Stimulated activated memory B cell treated with anti-CD40 and anti-IgM and Interleukin-4, amounts not matched to agents 10 μg/mL and 1 μg/mL and 100 μg/mL, for 72 hours (primary cell): ENCODE measurements around the gene MAPK8IP2.
"Not testable (repeated sequence)": the region's sequence is repeated elsewhere in the genome, so short reads cannot be mapped to it uniquely, and the experiment has no call there.

Experiments
- ATAC-seq: fragments of 150-1000 bp; cut with Tn5 transposase; 2 replicates; pipeline ENCODE4 v1.10.0; 2021
- H3K27ac Mint-ChIP-seq: one replicate; pipeline ENCODE4 v1.8.0; 2022; ENCODE audit warnings: mild to moderate bottlenecking, mixed read lengths
- H3K27me3 Mint-ChIP-seq: one replicate; pipeline ENCODE4 v1.8.0; 2022; ENCODE audit warnings: mixed read lengths
- H3K36me3 Mint-ChIP-seq: one replicate; pipeline ENCODE4 v1.8.0; 2022; ENCODE audit warnings: mixed read lengths
- H3K4me1 Mint-ChIP-seq: one replicate; pipeline ENCODE4 v1.8.0; 2022; ENCODE audit warnings: mixed read lengths
- H3K4me3 Mint-ChIP-seq: one replicate; pipeline ENCODE4 v1.8.0; 2022; ENCODE audit warnings: mild to moderate bottlenecking, moderate library complexity, mixed read lengths
- H3K9me3 Mint-ChIP-seq: one replicate; pipeline ENCODE4 v1.8.0; 2022; ENCODE audit warnings: mixed read lengths

The MAPK8IP2 gene

GRCh38 chr22:50654664-50655063 is 54.1 kb downstream of the MAPK8IP2 start:
- not testable (repeated sequence) for H3K4me3 Mint-ChIP-seq, H3K36me3 Mint-ChIP-seq, H3K27ac Mint-ChIP-seq, H3K9me3 Mint-ChIP-seq, ATAC-seq, H3K4me1 Mint-ChIP-seq
- peaks cover 36% of the 10 kb centered on the region for H3K27me3 Mint-ChIP-seq

GRCh38 chr22:50656122-50657070 is 55.8 kb downstream of the MAPK8IP2 start:
- no peak overlapping the region for H3K27ac Mint-ChIP-seq
- H3K9me3 Mint-ChIP-seq, result no peaks in the 10 kb centered on the region
- peaks cover 49% of the 10 kb centered on the region for H3K27me3 Mint-ChIP-seq
- no peaks in the 10 kb centered on the region for H3K36me3 Mint-ChIP-seq
- ATAC-seq, result no peak
- no peaks in the 10 kb centered on the region for H3K4me1 Mint-ChIP-seq
- H3K4me3 Mint-ChIP-seq, result no peak overlapping the region

GRCh38 chr22:50657925-50658324 is 57.3 kb downstream of the MAPK8IP2 start:
- H3K27ac Mint-ChIP-seq, result no peak overlapping the region
- H3K36me3 Mint-ChIP-seq, result no peaks in the 10 kb centered on the region
- peaks cover 53% of the 10 kb centered on the region for H3K27me3 Mint-ChIP-seq
- H3K4me3 Mint-ChIP-seq, result no peak overlapping the region
- no peaks in the 10 kb centered on the region for H3K4me1 Mint-ChIP-seq
- H3K9me3 Mint-ChIP-seq, result no peaks in the 10 kb centered on the region
- no peak for ATAC-seq

GRCh38 chr22:50659711-50660110 is 59.1 kb downstream of the MAPK8IP2 start:
- not testable (repeated sequence) for H3K4me3 Mint-ChIP-seq, H3K4me1 Mint-ChIP-seq, H3K9me3 Mint-ChIP-seq, H3K36me3 Mint-ChIP-seq, ATAC-seq, H3K27ac Mint-ChIP-seq
- H3K27me3 Mint-ChIP-seq, result peaks cover 53% of the 10 kb centered on the region

- Mint-ChIP-seq H3K27me3 (peaks cover 49% of the 10 kb centered on the region), H3K9me3 (no peaks in the 10 kb centered on the region), H3K27ac (no peak overlapping the region), H3K4me3 (no peak overlapping the region), H3K36me3 (no peaks in the 10 kb centered on the region), H3K4me1 (no peaks in the 10 kb centered on the region)
- ATAC-seq, result no peak
Observed at GRCh38 chr22:50660306-50660705, 59.7 kb downstream of the MAPK8IP2 start.
